HG03460 (cell line): ENCODE measurements around the gene LHFPL3.
"Not testable (repeated sequence)": the region's sequence is repeated elsewhere in the genome, so short reads cannot be mapped to it uniquely, and the experiment has no call there.

ENCODE experiments used
- ATAC-seq: cut with Tn5 transposase; IDR thresholded peaks from one replicate; pipeline ENCODE4 v1.9.1; 2021; ENCODE audit not compliant: unreplicated experiment

The LHFPL3 gene

DNA sequence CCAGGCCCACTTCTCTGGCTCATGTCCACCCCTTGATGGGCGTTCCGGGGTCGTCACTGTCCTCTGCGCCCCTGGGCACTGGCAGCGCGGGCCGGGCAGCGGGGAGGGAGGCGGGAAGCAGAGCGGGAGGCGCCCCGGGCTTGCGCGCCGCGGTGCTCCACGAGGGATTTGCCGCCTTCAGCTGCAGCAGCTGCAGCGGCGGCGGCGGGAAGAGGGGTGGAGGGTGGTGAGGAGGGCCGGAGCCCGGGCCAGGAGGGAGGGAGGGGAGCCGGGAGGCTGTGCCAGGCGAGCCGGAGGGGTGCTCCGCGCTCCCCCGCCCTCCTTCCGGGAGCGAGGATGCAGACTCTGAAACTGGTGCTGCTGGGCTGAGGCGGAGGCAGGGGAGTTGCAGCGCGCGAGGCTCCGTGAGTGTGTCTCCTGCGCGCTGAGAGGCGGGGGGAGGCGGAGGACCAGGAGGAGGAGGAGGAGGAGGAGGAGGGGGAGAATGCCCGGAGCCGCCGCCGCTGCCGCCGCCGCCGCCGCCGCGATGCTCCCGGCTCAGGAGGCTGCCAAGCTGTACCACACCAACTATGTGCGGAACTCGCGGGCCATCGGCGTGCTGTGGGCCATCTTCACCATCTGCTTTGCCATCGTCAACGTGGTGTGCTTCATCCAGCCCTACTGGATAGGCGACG lies at the start of gene LHFPL3:
Gene LHFPL3, plus strand, starts transcription at position 308 of the 674 bp plus-strand sequence.
- no peak for ATAC-seq

DNA sequence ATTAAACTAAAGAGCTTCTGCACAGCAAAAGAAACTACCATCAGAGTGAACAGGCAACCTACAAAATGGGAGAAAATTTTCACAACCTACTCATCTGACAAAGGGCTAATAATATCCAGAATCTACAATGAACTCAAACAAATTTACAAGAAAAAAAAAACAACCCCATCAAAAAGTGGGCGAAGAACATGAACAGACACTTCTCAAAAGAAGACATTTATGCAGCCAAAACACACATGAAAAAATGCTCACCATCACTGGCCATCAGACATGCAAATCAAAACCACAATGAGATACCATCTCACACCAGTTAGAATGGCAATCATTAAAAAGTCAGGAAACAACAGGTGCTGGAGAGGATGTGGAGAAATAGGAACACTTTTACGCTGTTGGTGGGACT lies 46.7 kb upstream of the LHFPL3 start:
- not testable (repeated sequence) for ATAC-seq

DNA sequence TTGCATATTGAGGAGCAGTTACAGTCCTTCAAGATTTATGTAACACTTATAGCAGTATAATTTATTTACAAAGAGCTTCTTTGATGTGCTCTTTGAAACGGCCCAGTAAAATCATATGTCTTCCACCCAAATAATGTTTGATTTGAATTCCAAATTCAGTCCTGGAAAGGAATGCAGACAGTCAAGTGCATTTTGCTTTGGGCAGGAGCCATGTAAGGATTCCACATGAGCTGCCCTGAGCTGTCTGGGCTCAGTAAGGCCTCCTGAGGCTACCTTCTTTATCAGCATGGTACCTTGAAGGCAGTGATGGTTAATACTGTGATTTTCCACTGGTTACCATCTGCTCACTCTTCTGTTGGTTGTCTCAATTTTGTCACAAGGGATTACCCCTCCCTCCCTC lies 41.6 kb upstream of the LHFPL3 start:
- no peak for ATAC-seq

DNA sequence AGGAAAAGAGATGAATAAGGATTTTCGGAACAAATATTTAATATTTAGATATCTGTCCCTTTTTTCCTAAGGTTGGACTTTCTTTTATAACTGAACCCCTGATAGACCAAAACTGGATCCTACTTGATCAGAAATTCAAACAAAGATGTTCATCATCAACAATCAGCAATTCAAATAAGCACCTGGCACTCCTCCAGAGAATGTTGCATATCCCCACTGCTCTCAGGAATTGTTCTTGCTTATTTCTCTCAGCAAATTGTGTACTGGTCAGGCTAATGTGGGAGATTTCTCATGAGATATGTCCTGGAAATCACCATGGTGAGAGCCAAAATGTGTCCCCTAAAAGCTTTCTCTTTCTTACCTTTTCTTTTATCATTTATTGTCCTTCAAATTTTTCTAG lies 40.3 kb upstream of the LHFPL3 start:
- no peak for ATAC-seq

DNA sequence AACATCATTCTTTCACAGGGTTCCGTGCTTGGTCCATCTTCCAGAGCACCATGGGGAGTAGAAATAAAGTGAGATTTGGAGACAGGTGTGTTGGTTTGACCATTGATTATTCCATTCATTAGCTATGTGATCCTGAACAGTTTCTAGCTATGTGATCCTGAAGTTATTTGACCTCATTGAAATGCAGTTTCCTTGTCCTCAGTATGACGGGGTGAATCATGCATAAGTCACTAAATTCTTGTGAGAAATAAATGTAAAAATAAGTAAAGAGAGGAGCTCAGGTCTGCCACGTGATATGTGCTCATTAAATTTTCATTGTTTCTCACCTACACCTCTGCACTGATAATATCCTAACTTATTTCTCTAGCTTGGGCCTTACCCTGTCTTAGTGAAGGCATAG lies 34.1 kb upstream of the LHFPL3 start:
- no peak for ATAC-seq

DNA sequence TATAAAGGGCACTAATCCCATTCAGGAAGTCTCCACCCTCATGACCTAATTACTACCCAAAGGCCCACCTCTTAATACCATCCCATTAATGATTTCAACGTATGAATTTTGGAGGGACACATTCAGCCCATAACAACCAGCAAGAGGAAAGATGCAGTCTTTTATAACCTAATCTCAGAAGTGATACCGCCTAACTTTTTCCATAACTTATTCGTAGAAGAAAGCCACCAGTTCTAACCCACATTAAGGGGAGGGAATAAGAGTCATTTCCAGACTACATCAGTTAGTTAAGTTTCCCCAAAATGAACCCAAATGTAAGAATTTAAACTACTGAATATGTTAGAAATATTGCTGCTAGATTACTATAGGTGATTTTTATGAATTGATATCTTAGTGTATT lies 32.1 kb upstream of the LHFPL3 start:
- no peak for ATAC-seq

DNA sequence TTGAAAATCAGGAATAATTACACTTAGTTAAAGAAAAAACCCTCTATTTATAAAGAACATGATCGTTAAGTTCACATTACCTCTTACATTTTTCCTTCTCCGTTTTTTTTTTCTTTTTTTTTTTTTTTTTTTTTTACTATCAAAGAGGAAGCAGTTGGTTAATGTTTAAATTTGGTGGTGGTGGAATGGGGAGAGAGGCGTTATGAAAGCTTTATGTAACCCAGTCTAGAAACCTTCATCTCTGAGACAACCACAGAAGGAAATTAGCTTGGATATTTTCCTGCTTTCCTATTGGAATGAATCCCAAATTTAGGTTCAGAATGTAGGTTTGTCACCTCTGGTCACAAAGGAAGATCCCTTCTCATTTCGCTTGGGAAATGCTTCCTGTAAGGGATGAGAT lies 31.5 kb upstream of the LHFPL3 start:
- no peak for ATAC-seq

DNA sequence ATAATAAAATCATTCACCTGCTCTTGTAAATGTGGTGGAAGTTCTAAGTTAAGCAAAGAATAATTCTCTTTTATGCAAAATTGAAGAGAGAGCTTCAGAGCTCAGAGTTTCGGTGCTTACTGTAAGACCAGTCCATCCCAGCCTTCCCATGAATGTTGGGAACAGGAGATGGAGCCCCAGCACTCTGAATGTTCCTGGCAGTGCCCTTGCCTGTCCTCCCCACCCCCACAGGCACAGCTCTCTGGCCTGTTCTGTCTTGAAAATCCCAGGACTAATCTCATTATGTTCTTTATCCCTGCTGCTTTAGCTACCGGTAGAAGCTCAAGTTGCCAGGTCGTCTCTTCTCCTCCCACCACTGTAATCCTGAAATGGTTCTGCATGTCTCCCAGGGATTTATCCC lies 29.1 kb upstream of the LHFPL3 start:
- ATAC-seq, result no peak

DNA sequence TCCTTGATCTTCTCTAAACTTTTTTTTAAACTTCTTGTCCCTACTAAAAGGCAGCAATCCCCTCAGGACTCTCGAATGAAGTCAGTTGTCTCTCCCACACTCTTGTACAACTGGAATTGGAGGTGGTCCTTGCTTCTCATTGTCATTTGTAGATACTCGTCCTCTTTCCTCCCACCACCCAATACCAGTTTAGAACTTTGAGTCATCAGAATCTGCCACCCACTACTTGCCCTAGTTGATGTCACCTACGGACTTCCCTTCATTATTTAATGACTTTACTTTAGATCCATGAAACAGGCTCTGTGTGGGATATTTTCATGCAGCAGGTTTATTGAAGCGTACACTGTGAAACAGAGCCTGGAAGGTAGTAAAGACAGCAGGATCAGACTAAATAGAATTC lies 28.6 kb upstream of the LHFPL3 start:
- no peak for ATAC-seq

DNA sequence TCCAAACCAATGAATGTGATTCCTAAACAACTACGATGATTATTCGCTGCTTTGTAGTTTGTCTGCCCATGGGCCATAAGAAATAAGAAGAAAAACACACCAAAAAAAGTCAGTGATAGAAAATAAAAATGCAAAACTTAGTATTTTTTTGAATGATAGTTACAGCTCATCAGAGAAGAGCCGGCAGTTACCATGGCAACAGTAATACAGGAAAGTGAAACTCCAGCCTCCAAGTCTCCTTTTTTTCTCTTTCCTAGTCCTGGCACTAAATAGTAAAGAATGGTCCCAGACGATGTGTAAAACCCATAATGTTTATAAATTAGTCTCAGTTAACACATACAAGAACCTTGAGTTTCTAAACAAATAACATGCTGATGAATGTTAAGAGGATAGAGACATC lies 21.6 kb upstream of the LHFPL3 start:
- no peak for ATAC-seq

DNA sequence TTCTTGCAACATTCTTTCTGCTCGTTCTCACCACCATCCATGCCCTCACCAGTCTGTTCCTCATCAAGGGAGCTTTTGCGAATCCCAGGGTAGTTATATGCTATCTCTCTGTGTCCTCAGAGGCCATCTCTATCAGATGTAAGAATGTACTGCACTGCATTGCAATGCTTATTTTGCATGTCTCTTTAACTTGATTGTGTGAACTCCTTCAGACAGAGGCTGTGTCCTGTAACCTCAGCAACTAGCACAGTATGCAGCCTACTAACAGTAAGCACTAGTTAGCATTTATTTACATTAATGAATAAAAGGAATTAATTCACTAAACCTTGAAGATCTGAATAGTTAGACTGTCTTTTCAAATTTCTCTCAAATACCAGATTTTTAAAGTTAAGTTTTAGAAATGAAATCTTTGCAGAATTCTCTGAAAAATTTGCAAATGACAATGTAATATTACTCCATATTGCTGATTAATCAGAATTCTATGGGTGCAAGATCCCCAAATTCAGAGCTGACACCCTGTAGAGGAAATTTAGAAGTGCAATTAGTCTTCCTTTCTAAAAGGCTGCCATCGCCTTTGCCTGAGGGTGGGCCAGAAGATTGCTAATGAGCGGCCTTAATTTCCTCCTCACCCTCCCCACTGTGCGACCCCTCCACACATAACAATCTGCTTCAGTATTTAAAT lies 10.3 kb upstream of the LHFPL3 start:
- no peak for ATAC-seq

DNA sequence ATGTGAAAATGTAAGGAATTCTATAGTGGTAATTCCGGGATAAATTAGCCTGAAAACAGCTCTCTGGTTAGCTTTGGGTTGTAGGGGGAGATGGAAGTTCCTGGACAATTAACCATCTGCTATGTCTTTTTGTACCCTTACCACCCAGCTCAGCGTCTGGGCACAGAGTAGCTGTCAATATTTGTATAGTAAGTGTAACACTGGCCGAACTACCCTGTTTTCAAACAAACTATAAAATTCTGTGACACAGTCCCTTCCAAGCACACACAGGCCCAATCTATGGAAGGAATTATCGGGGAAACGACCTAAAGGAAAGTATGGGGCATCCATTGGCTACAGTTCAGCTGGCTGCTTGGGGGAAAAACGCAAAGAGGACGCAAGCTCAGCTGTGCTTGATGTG lies 869 bp upstream of the LHFPL3 start:
- no peak for ATAC-seq

DNA sequence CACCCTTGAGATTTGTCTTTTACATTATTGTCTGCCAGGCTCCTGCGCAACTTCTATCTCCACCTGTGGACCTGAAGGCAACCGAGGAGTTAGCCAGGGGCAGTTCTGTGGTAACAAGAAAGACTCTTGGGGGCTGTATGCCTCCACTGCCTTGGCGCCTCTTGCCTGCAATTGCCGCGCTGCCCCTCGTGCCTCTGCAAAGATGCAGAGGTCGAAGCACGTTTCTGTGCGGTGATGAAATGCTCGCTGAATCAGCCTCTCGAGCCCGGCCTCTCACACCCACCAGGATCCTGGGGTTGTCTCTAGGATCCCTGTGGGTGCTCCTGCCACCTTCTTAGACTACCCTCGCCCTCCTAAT lies 486 bp upstream of the LHFPL3 start:
- ATAC-seq, result no peak

DNA sequence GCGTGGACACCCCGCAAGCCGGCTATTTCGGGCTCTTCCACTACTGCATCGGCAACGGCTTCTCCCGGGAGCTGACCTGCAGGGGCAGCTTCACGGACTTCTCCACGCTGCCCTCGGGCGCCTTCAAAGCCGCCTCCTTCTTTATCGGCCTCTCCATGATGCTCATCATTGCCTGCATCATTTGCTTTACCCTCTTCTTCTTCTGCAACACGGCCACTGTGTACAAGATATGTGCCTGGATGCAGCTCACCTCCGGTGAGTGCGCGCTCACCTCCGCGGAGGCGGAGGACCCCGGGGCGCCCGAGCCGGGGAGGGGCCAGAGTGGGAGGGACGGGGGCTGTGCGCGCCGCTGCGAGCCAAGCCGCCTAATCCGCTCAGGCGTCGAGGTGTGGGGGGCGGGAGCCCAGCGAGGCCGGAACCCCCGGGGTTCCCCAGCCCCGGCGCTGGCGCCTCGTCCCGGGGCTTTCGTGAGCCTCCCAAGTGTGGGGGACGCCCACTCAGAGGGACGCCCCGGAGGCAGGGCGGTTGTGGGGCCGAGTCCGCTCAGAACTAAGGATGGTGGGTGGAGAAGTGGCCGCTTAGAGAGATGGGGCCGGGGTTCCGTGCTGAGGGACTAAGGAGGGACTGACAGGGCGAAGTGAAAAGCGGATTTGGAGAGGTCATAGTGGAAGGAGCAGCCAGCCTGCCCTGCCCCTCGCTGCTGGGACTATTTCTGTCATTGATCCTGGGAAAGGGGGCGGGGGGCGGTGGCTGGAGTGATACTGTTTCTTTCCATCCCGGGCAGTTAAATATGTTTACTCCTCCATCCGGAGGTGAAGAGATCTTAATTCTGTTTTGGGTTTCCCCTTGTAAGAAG lies 795 bp downstream of the LHFPL3 start:
- ATAC-seq, result no peak

DNA sequence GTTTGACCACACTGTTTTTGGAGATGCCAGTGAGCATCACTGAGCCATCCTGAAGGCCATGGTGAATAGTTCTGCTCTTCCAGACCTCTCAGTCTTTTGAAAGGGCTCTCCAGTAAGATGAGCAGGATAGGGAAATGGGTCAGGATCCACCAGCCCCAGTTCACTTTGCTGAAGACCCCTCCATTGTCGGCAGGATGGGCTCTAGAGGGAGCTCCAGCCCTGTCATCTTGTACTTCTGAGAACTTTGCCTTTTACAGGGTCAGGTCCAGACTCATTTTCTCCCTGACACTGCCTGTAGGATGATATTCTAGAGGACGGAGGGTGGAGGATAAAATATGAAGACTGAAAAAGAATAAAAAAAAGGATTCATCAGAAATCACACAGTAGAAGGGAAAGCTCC lies 13.1 kb downstream of the LHFPL3 start:
- ATAC-seq, result no peak

DNA sequence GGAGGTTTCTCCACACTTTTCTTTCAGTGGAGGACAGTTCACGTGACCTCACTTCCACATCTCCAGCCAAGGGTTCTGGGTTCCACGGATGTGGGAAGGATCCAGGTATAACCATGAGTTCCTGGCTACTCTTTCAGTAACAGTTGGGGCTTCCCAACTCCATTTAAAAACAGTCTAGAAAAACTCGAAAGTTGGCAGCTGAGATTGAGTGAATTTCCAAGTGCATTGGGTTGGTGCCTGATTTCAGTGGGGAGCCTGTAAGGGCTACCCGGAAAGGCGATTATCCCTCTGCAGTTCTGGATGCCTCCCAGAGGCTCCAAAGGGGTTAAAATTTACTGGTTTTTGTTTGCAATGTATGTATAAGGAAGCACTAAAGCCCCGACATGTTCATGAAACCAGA lies 24.3 kb downstream of the LHFPL3 start:
- no peak for ATAC-seq

DNA sequence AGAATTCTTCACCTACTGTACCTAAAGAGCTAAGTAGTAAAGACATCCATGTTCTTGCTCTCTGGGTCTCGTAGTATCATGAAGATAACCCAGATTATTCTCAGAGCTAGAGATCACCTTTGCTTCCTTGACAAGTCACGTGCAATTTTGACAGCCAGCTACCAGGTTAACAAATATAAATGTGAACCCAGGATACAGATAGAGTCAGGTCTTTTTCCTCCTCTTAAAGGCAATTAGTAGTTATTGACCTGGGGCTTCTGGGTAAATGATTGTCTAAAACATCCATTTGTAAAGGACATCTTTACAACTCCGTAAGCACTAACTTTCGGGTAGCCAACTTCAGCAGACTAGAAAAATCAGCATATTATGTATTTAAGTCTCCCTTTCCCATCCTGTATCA lies 28.8 kb downstream of the LHFPL3 start:
- no peak for ATAC-seq

DNA sequence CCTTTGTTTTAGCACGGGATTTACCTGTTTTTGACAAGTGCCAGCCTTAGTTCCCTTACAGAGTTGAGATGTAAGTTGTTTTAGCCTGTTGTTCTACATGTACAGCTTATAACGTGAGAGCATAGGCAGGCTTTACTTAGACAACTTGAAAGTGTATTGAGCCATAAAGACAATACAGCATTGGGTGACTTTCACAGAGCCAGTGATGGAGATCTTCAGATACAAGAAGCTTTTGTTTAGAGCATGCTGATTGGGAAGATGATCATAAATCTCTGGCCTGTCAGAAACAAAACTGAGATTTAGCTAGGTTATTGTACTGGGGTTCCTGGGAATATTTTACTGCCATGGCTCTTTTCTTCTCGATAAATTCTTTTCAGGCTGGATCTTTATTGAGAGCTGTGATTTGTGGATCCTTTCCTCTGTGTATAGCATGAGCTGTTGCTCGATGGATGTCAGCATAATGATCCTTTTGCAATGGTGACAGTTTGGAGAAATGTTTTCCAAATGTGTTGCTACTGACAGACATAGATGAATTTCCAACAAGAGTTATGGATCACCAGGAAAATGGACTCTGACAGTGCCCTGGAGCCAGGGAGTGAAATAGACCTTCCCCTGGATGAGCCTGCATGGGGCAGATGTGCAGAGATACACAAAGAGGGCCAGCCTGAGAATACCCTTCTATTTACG lies 30.2 kb downstream of the LHFPL3 start:
- ATAC-seq, result no peak

DNA sequence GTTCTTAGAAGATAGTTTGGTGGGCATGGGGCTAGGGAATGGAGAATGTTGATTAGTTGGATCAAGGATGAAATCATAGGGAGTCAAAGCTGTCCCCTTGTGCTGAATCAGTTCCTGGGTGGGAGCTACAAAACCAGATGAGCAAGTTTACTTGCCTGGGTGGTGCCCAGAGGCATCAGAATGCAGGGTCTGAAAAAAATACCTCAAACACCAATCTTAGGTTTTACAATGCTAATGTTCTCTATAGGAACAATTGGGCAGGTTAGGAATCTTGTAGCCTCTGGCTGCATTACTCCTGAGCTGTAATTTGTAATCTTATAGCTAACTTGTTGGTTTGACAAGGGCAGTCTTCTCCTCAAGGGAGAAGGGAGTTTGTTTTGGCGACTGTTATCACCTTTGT lies 34.4 kb downstream of the LHFPL3 start:
- no peak for ATAC-seq

DNA sequence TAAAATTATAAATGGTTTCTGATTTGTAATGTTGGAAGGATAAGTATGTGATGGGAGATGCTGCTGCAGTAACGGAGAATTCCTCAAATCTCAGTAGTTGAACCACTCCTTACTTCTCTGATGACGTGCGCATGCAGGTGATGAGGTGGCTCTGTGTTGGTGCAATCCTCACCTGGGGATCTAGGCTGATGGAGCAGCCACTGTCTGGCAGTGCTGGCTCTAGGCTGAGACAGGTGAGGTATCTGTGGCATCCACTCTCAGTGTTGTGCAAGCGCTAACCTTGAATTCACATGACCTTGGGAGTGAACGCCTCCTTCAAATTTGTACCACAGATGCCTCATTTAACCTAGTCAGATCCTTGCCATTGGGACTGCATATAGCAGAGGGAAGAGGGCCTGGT lies 35.0 kb downstream of the LHFPL3 start:
- ATAC-seq, result no peak

DNA sequence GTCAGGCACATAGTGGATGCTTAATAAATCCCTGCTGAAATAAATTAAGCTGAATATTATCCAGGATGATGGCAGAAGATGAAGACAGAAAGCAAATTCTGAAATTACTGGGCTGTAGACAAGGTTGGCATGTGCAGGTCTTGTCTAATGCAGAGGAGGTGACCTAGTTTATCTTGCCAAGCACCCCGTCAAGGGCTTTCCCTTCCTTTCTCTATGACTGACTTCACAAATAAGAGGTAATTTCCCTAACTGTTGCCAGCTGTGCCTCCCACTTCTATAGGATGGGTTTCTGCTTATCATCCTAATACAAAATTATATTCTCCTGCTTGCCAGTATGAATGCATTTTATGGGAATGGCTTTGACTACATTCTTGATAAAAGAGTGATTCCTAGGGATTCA lies 38.0 kb downstream of the LHFPL3 start:
- ATAC-seq, result no peak

DNA sequence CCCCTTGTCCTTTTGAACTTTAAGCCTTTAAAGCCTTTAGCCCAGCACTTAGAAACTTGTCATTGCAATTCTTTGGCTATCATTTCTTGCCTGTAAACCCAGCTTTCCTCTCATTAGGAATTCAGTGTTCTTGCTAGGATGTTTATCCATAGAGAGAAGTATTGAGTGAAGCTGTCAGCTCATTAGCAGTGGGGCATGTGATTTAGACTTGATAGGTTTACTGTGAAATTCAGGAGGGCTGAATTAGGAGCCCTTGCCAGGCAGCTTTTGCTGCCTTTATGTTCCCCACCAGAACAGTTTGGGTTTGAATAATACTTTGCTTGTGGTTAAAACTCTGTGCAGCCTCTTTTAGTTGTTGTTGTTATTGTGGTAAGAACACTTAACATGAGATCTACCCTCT lies 39.5 kb downstream of the LHFPL3 start:
- no peak for ATAC-seq
